OCI-LY7 (cell line): Measurements from ENCODE around the gene XRN1. TPM values are rescaled to one million over a fixed set of nuclear protein-coding genes. Genes with fewer than 3 reads are reported as not detected.

Experiments used
- BruUV-seq: library from RNA; stranded (reverse); fragments of 400-500 nt; replicated peaks from 2 replicates; lab custom pipeline; 2021; lab: Mats Ljungman, UMichigan
- CTCF ChIA-PET: fragments of 300-600 bp; sonication (Branson Sonifier 250); formaldehyde crosslinking; loops from one replicate; lab custom pipeline; 2022; ENCODE audit warnings: antibody characterized with exemption; ENCODE audit not compliant: unreplicated experiment; lab: Charles Lee
- POLR2A ChIA-PET: fragments of 300-600 bp; sonication (Branson Sonifier 250); formaldehyde crosslinking; loops from one replicate; lab custom pipeline; 2022; ENCODE audit warnings: antibody characterized with exemption; lab: Charles Lee
- DNase-seq: peaks from one replicate; pipeline ENCODE4 v3.0.0-alpha.2; 2015; ENCODE audit warnings: low spot score
- H2AFZ ChIP-seq: fragments of 200-600 bp; sonication (generic), shearing (Covaris generic); 2 replicates; pipeline ENCODE4 v1.6.1; 2014; ENCODE audit warnings: mild to moderate bottlenecking, antibody characterized with exemption, low read length, moderate library complexity
- H3K27ac ChIP-seq: fragments of 200-600 bp; sonication (generic); 2 replicates; pipeline ENCODE4 v1.5.1; 2014; ENCODE audit warnings: mixed run types, low read depth, mild to moderate bottlenecking, moderate library complexity, low read length, inconsistent platforms; ENCODE audit not compliant: poor library complexity, severe bottlenecking
- H3K36me3 ChIP-seq: fragments of 200-600 bp; sonication (generic); 2 replicates; pipeline ENCODE4 v1.6.1; 2014; ENCODE audit warnings: mild to moderate bottlenecking, antibody characterized with exemption, low read length, moderate library complexity, mixed read lengths; ENCODE audit not compliant: insufficient read depth
- H3K4me1 ChIP-seq: fragments of 200-600 bp; sonication (generic); 2 replicates; pipeline ENCODE4 v1.5.1; 2014; ENCODE audit warnings: mild to moderate bottlenecking, low read length; ENCODE audit not compliant: insufficient read depth, poor library complexity, severe bottlenecking
- H3K4me2 ChIP-seq: fragments of 200-600 bp; sonication (generic); 2 replicates; pipeline ENCODE4 v1.6.1; 2014; ENCODE audit warnings: mild to moderate bottlenecking, low read length
- H3K4me3 ChIP-seq: fragments of 200-600 bp; sonication (generic); 2 replicates; pipeline ENCODE4 v1.5.1; 2014; ENCODE audit warnings: mild to moderate bottlenecking, low read depth, low read length; ENCODE audit not compliant: poor library complexity, severe bottlenecking
- H3K79me2 ChIP-seq: fragments of 200-600 bp; sonication (generic); 2 replicates; pipeline ENCODE4 v1.6.1; 2016; ENCODE audit warnings: low read depth, mild to moderate bottlenecking, low read length, moderate library complexity, mixed read lengths; ENCODE audit not compliant: insufficient read depth
- H3K9me2 ChIP-seq: fragments of 200-600 bp; sonication (generic); 2 replicates; pipeline ENCODE4 v1.6.1; 2016; ENCODE audit warnings: mild to moderate bottlenecking, low read length, mixed read lengths; ENCODE audit not compliant: insufficient read depth
- H3K9me3 ChIP-seq: fragments of 200-600 bp; sonication (generic); 2 replicates; pipeline ENCODE4 v1.6.1; 2014; ENCODE audit warnings: mild to moderate bottlenecking, mixed run types, low read length, mixed read lengths
- H4K20me1 ChIP-seq: fragments of 200-600 bp; sonication (generic); 2 replicates; pipeline ENCODE4 v1.6.1; 2014; ENCODE audit warnings: mild to moderate bottlenecking, antibody characterized with exemption, low read length, moderate library complexity, mixed read lengths; ENCODE audit not compliant: insufficient read depth
- CTCF ChIP-seq: fragments of 200-600 bp; sonication (generic); conservative IDR thresholded peaks from 2 replicates; pipeline ENCODE4 v1.5.1; 2014; ENCODE audit warnings: mild to moderate bottlenecking, antibody characterized with exemption, low read length, moderate library complexity, mixed read lengths
- EZH2phosphoT487 ChIP-seq: fragments of 200-600 bp; sonication (generic); IDR thresholded peaks from 2 replicates; pipeline ENCODE4 v1.6.1; 2018; ENCODE audit warnings: low read depth, borderline replicate concordance, mild to moderate bottlenecking, mixed run types, antibody characterized with exemption, low read length, moderate library complexity, mixed read lengths
- intact Hi-C: fragments of 100-400 bp; cut with micrococcal nuclease; formaldehyde crosslinking; loops from one replicate; pipeline ENCODE4 v1.10.0; 2022; ENCODE audit not compliant: unreplicated experiment
- total RNA-seq, 2 experiments: library from RNA; depleted of rRNA in 1 of 2; stranded (reverse); fragments of >200 nt in 1 of 2; shearing (Covaris generic) in 1 of 2; gene quantifications; 2 replicates each; pipeline ENCODE4 v1.2.3, GENCODE V29; 2014 to 2022

Gene XRN1
- total RNA-seq, 2 experiments from 2014 or later: 36.6 to 43.6 TPM

GRCh38 chr3:142359367-142359766 is 88.5 kb downstream of the XRN1 start:
- no peak for DNase-seq
- no peak overlapping the region for H3K4me2 ChIP-seq
- peaks cover 70% of the 10 kb centered on the region for H3K36me3 ChIP-seq
- no peaks in the 10 kb centered on the region for H3K4me1 ChIP-seq
- no peak overlapping the region for H2AFZ ChIP-seq
- H3K27ac ChIP-seq: no peak overlapping the region
- intact Hi-C loops: no loop called here
- H3K9me2 ChIP-seq: no peaks in the 10 kb centered on the region
- H4K20me1 ChIP-seq: no peaks in the 10 kb centered on the region
- ChIA-PET CTCF (no interaction called here), POLR2A (interaction anchor here (0.6 kb wide), 1 partner anchor 172 kb away, joined by 3 read pairs; no protein-coding TSS in a partner anchor)
- no peak overlapping the region for H3K4me3 ChIP-seq
- H3K79me2 ChIP-seq: no peaks in the 10 kb centered on the region
- TSS peak; percentile 28 for BruUV-seq
- no peak for TF ChIP-seq EZH2phosphoT487
- TF ChIP-seq CTCF: no peak
- H3K9me3 ChIP-seq: no peaks in the 10 kb centered on the region

DNA sequence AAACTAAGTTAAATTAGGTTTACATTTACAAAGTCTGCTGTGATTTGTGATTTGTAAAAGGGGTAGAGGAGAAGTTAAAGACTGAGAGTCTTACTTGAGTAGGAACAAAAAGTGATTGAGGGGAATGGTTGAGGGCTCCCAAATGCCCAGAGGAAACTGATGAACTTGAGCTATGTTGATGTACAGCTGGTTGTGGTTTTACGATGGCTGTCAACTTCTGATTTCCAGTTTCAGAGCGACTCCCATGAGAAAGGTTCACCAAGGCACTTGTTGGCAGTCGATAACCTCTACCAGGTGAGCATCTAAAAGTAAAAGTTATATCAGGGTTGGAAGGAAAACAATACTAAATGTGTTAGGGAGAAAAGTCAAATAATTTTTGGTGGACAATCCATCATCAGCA is 91.0 kb downstream of the XRN1 start:
- no peaks in the 10 kb centered on the region for H3K79me2 ChIP-seq
- BruUV-seq: no TSS peak
- H3K4me2 ChIP-seq: no peak overlapping the region
- ChIA-PET POLR2A (interaction anchor here (0.7 to 1.0 kb wide), 3 partner anchors 16 to 158 kb away, joined by 3 to 4 read pairs (median 3); no protein-coding TSS in a partner anchor), CTCF (no interaction called here)
- H3K9me2 ChIP-seq: no peaks in the 10 kb centered on the region
- no peak for DNase-seq
- no peaks in the 10 kb centered on the region for H3K4me1 ChIP-seq
- H4K20me1 ChIP-seq: no peaks in the 10 kb centered on the region
- no peak overlapping the region for H3K27ac ChIP-seq
- H3K36me3 ChIP-seq: peaks cover 69% of the 10 kb centered on the region
- intact Hi-C loops: no loop called here
- no peak overlapping the region for H2AFZ ChIP-seq
- no peak for TF ChIP-seq EZH2phosphoT487
- no peak for TF ChIP-seq CTCF
- no peaks in the 10 kb centered on the region for H3K9me3 ChIP-seq
- H3K4me3 ChIP-seq: no peak overlapping the region

DNA sequence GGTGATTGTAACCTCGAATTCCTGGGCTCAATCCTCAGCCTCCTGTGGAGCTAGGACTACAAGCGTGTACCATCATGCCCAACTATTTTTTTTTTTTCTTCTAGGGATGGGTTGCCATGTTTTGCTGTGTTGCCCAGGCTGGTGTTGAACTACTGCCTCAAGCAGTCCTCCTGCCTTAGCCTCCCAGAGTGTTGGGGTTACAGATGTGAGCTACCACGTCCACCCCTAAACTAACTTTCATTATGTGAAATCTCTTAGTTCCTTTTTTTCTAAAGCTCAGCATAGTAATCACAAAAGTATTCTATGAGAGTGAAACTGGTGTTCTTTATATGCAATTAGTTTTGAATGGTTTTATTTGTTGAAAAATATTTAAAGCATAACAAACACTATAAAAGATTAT is 92.1 kb downstream of the XRN1 start:
- Histone ChIP-seq H3K79me2 (no peaks in the 10 kb centered on the region), H3K4me1 (no peaks in the 10 kb centered on the region), H2AFZ (no peak overlapping the region), H4K20me1 (no peaks in the 10 kb centered on the region), H3K9me2 (no peaks in the 10 kb centered on the region), H3K9me3 (no peaks in the 10 kb centered on the region), H3K4me2 (no peak overlapping the region), H3K36me3 (peaks cover 69% of the 10 kb centered on the region), H3K4me3 (no peak overlapping the region), H3K27ac (no peak overlapping the region)
- ChIA-PET CTCF (no interaction called here), POLR2A (interaction anchor here (0.5 to 0.7 kb wide), 2 partner anchors 52 to 188 kb away, joined by 3 to 7 read pairs; no protein-coding TSS in a partner anchor)
- no TSS peak for BruUV-seq
- no peak for DNase-seq
- intact Hi-C loops: no loop called here
- no peak for TF ChIP-seq CTCF
- no peak for TF ChIP-seq EZH2phosphoT487
